Measurements from ENCODE around the gene LRP1B. TPM values are rescaled to one million over a fixed set of nuclear protein-coding genes. Genes with fewer than 3 reads are reported as not detected.

LRP1B gene
- total RNA-seq, 3 donors from 2014 or later: not detected

DNA sequence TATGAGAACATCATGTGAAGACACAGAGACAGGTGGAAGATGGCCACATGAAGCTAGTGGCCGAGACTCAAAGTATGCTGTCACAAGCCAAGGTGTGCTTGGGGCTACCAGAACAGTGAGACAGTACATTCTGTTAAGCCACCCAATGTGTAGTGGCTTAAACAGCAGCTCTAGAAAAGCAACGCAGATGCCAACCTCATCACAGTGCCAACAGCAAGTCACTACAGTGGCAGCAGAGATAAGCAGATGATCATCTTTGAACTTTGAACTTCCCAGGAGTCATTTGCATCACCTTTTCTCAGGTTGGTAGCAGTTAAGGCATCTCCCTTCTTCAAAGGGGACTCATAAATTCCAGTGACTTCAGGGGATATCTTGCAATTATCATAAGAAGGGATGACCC is 394.4 kb downstream of the LRP1B start:
- no peaks in the 10 kb centered on the region for H3K4me1 Mint-ChIP-seq (ENCODE audit: low read depth)
- no peaks in the 10 kb centered on the region for H3K36me3 Mint-ChIP-seq (ENCODE audit: insufficient read depth)
- no peak for DNase-seq
- H3K9me3 Mint-ChIP-seq: peaks cover 13% of the 10 kb centered on the region
- H3K4me3 Mint-ChIP-seq: no peak overlapping the region
- H3K27me3 Mint-ChIP-seq (ENCODE audit: low read depth): no peaks in the 10 kb centered on the region
- no peak for ATAC-seq

DNA sequence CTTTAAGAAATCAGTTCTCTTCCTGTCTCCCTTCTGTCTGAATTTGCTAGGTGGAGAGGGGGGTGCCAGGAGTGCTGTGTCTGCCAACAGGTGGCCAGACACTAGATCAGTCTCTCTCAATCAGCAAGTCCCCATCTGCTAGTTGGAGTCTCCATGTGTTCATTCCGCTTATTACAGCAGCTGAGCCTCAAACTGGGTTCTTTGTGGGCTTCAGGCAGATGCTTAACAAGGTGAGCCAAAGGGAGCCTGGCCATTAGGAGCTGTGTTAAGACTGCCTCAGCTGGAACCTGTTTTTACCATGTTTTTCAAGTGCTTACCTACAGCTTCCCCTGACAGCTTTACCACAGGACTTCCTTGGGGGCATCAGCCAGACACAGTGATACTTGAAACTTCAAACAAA is 401.9 kb downstream of the LRP1B start:
- peaks cover 32% of the 10 kb centered on the region for H3K9me3 Mint-ChIP-seq
- ATAC-seq (no peak), DNase-seq (no peak)
- H3K27me3 Mint-ChIP-seq (ENCODE audit: low read depth): no peaks in the 10 kb centered on the region
- no peak overlapping the region for H3K4me3 Mint-ChIP-seq
- no peaks in the 10 kb centered on the region for H3K4me1 Mint-ChIP-seq (ENCODE audit: low read depth)
- H3K36me3 Mint-ChIP-seq (ENCODE audit: insufficient read depth): no peaks in the 10 kb centered on the region

DNA sequence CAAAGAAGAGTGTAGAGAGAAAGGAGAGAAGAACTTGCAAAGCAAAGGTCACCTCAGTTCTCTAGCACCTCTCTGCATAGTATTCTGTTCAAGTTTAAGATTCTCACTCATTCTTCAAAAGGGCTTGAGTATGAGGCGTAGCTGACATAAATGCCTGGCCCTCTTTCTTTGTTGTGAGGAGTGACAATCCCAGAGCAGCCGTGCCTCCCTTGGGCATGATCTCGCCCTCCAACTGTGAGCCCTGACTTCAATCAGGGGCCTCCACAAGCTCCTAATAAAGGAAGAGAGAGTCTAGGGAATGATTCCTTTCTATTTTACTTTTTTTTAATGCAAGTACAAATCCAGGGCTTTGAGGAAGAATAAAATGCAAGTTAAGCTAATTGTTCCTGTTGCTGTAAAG is 402.7 kb downstream of the LRP1B start:
- Mint-ChIP-seq H3K27me3 (ENCODE audit: low read depth) (no peaks in the 10 kb centered on the region), H3K9me3 (peaks cover 29% of the 10 kb centered on the region), H3K36me3 (ENCODE audit: insufficient read depth) (no peaks in the 10 kb centered on the region), H3K4me1 (ENCODE audit: low read depth) (no peaks in the 10 kb centered on the region), H3K4me3 (no peak overlapping the region)
- ATAC-seq (no peak), DNase-seq (no peak)

DNA sequence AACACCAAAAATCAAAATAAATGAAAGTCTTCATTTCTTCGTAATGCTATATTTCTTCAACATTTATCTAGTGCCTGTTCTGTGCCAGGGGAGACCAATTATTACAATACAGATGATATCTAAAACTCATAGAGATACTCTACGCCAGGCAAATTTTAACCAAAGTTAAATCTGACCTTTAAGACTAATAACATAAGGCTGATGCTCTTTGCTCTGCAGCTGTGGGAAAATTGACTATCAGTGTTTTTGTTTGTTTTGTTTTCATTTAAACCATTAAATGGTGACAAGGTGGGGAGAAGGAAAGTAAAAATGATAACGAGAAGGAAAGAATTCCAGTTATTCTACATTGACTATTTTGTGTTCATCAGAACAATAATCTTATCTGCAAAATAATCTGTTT is 406.4 kb downstream of the LRP1B start:
- Mint-ChIP-seq H3K36me3 (ENCODE audit: insufficient read depth) (no peaks in the 10 kb centered on the region), H3K27me3 (ENCODE audit: low read depth) (no peaks in the 10 kb centered on the region), H3K4me3 (no peak overlapping the region), H3K9me3 (peaks cover 24% of the 10 kb centered on the region), H3K4me1 (ENCODE audit: low read depth) (no peaks in the 10 kb centered on the region)
- DNase-seq: no peak
- ATAC-seq: no peak

DNA sequence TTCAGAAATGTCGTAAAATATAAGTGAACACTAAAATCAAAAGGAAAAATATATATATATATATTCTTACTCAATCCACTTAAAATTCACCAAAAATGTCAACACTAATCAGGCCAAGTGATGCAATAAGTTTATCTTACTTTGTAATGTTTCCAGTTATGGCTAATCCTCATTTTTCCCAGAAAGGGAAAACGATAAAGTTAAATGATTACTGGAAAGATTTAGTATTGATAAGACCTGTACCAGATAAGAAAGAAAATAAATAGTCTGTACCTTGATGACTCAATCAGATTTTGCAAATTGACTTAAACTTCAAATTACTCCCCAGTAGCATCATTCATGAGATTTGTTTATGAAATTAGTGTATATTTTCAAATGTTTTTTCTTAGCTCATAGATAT is 407.0 kb downstream of the LRP1B start:
- H3K36me3 Mint-ChIP-seq (ENCODE audit: insufficient read depth): no peaks in the 10 kb centered on the region
- no peaks in the 10 kb centered on the region for H3K27me3 Mint-ChIP-seq (ENCODE audit: low read depth)
- H3K9me3 Mint-ChIP-seq: peaks cover 26% of the 10 kb centered on the region
- H3K4me1 Mint-ChIP-seq (ENCODE audit: low read depth): no peaks in the 10 kb centered on the region
- no peak overlapping the region for H3K4me3 Mint-ChIP-seq
- ATAC-seq (no peak), DNase-seq (no peak)

DNA sequence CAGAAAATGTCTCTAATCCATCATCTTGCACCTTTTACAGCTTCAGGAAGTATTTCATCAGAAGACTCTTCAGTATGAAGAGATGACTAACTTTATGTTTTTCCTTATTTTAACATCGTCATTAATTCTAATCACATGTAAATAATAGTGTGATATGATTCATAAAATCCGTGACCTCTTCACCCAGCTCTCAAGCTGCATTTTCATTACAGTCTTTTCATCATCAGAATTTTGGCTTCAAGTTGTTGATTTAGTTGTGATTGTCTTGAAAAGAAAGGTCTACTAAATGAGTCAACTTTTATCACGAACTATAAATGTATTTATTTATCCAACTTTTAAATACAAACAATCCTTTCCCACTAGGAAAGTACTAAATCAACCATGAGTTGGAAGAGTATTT is 410.3 kb downstream of the LRP1B start:
- Mint-ChIP-seq H3K9me3 (peaks cover 22% of the 10 kb centered on the region), H3K27me3 (ENCODE audit: low read depth) (no peaks in the 10 kb centered on the region), H3K36me3 (ENCODE audit: insufficient read depth) (no peaks in the 10 kb centered on the region), H3K4me1 (ENCODE audit: low read depth) (no peaks in the 10 kb centered on the region), H3K4me3 (no peak overlapping the region)
- ATAC-seq: no peak
- no peak for DNase-seq

GRCh38 chr2:141714496-141714895 is 416.3 kb downstream of the LRP1B start:
- DNase-seq: no peak
- H3K9me3 Mint-ChIP-seq: peaks cover 16% of the 10 kb centered on the region
- H3K4me3 Mint-ChIP-seq: no peak overlapping the region
- ATAC-seq: no peak
- no peaks in the 10 kb centered on the region for H3K4me1 Mint-ChIP-seq (ENCODE audit: low read depth)
- H3K27me3 Mint-ChIP-seq (ENCODE audit: low read depth): no peaks in the 10 kb centered on the region
- H3K36me3 Mint-ChIP-seq (ENCODE audit: insufficient read depth): no peaks in the 10 kb centered on the region

DNA sequence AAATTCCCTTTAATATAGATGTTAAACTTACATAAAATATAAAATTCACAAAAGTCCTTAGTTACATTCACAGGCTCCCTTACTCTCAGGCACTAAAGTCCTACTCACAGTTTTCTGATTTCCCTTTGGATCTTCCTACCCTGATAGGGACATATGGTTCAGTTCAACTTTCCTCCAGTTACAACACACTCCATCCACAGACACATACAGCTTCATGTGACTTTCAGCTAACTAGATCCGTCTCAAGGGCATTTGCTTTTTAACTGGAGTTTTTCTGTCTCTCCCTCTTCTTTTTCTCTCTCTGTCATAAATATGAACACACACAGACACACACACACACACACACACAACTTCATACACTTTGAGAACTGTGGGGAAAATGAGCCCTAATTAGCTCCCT is 419.2 kb downstream of the LRP1B start:
- ATAC-seq (no peak), DNase-seq (no peak)
- Mint-ChIP-seq H3K4me1 (ENCODE audit: low read depth) (no peaks in the 10 kb centered on the region), H3K36me3 (ENCODE audit: insufficient read depth) (no peaks in the 10 kb centered on the region), H3K27me3 (ENCODE audit: low read depth) (no peaks in the 10 kb centered on the region), H3K9me3 (peaks cover 9% of the 10 kb centered on the region), H3K4me3 (no peak overlapping the region)

GRCh38 chr2:141710589-141711239 is 420.1 kb downstream of the LRP1B start:
- Mint-ChIP-seq H3K9me3 (peaks cover 17% of the 10 kb centered on the region), H3K4me1 (ENCODE audit: low read depth) (no peaks in the 10 kb centered on the region), H3K27me3 (ENCODE audit: low read depth) (no peaks in the 10 kb centered on the region), H3K4me3 (no peak overlapping the region), H3K36me3 (ENCODE audit: insufficient read depth) (no peaks in the 10 kb centered on the region)
- DNase-seq (no peak), ATAC-seq (no peak)

GRCh38 chr2:141709756-141710155 is 421.1 kb downstream of the LRP1B start:
- no peaks in the 10 kb centered on the region for H3K36me3 Mint-ChIP-seq (ENCODE audit: insufficient read depth)
- DNase-seq (no peak), ATAC-seq (no peak)
- no peak overlapping the region for H3K4me3 Mint-ChIP-seq
- no peaks in the 10 kb centered on the region for H3K4me1 Mint-ChIP-seq (ENCODE audit: low read depth)
- H3K9me3 Mint-ChIP-seq: peaks cover 17% of the 10 kb centered on the region
- H3K27me3 Mint-ChIP-seq (ENCODE audit: low read depth): no peaks in the 10 kb centered on the region

DNA sequence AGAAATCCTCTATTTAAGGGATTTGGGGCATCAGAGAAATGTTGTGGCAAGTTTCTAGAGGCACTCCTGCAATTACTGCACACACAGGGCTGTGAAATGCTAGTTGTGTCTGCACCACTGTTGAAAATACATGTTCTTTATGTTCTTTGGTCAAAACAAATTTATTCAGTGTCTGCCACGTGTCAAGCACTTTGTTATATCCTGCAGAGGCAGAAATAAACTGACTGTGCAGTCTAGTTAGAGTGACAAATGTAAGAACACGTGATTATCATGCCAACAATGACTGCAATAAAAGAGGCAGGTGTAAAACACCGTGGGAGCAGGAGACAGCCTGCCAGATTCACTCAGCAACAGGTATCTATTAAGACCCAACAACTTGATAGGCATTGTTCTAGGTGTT is 423.3 kb downstream of the LRP1B start:
- H3K9me3 Mint-ChIP-seq: peaks cover 13% of the 10 kb centered on the region
- ATAC-seq: no peak
- DNase-seq: no peak
- no peaks in the 10 kb centered on the region for H3K4me1 Mint-ChIP-seq (ENCODE audit: low read depth)
- no peak overlapping the region for H3K4me3 Mint-ChIP-seq
- H3K36me3 Mint-ChIP-seq (ENCODE audit: insufficient read depth): no peaks in the 10 kb centered on the region
- H3K27me3 Mint-ChIP-seq (ENCODE audit: low read depth): no peaks in the 10 kb centered on the region

DNA sequence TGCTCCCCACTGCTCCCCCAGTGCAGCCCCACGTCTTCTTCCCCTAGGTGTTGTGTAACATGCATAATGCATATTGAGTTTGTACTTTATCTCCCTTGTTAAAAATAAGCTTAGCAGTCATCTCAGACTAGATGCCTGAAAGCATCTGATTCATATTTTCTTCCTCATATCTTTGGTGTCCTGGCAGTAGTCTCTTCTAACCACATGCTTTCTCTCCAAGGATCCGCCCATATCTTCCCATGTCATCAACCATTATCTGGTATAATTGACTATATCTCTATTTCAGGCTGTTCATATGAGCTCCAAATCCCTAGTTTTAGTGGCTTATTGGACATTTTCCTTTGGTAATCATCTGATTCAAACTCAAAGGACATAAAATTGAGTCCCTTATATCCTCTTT is 426.3 kb downstream of the LRP1B start:
- Mint-ChIP-seq H3K27me3 (ENCODE audit: low read depth) (no peaks in the 10 kb centered on the region), H3K36me3 (ENCODE audit: insufficient read depth) (no peaks in the 10 kb centered on the region), H3K4me1 (ENCODE audit: low read depth) (no peaks in the 10 kb centered on the region), H3K4me3 (no peak overlapping the region), H3K9me3 (peaks cover 16% of the 10 kb centered on the region)
- ATAC-seq (no peak), DNase-seq (no peak)

DNA sequence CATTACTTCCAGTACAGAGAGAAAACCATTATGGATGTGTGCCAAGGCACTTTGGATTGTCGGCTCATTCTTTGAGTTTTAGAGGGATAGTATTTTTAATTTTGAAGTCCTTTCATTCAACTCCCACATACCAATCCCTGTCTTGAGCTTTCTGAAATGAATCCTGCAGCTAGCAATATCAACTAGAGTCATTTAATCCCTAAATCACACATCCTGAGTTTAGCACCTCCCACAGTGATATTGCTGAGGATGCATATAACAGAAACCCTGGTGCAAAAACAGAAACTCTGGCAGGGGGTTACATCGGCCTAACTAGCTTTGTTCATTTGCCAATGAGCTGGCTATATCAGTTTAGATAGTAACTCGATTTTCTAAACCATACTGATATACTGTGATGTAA is 427.3 kb downstream of the LRP1B start:
- Mint-ChIP-seq H3K9me3 (peaks cover 16% of the 10 kb centered on the region), H3K36me3 (ENCODE audit: insufficient read depth) (no peaks in the 10 kb centered on the region), H3K27me3 (ENCODE audit: low read depth) (no peaks in the 10 kb centered on the region), H3K4me3 (no peak overlapping the region), H3K4me1 (ENCODE audit: low read depth) (no peaks in the 10 kb centered on the region)
- DNase-seq (no peak), ATAC-seq (no peak)

GRCh38 chr2:141701618-141702017 is 429.2 kb downstream of the LRP1B start:
- no peaks in the 10 kb centered on the region for H3K4me1 Mint-ChIP-seq (ENCODE audit: low read depth)
- peaks cover 16% of the 10 kb centered on the region for H3K9me3 Mint-ChIP-seq
- DNase-seq: no peak
- no peaks in the 10 kb centered on the region for H3K27me3 Mint-ChIP-seq (ENCODE audit: low read depth)
- no peak for ATAC-seq
- H3K4me3 Mint-ChIP-seq: no peak overlapping the region
- no peaks in the 10 kb centered on the region for H3K36me3 Mint-ChIP-seq (ENCODE audit: insufficient read depth)

DNA sequence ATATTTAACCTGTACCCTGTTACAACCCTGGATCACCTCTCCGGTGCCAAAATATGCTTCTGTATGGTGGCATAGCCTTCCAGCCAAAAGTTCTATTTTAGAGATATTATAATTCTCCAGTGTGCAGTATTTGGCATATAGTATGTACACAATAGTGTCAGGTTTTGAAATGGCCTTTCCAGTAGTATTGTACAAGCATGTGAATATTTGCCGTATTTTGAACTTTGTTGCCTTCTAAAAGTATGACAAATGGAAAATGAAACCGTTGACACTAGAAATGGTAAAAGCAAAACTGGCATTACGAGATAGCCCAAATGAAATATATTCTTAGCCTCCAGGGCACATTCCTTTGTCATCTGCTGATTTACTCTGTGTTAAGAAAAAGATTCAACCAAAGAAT is 431.2 kb downstream of the LRP1B start:
- Mint-ChIP-seq H3K27me3 (ENCODE audit: low read depth) (no peaks in the 10 kb centered on the region), H3K4me3 (no peak overlapping the region), H3K36me3 (ENCODE audit: insufficient read depth) (no peaks in the 10 kb centered on the region), H3K9me3 (peaks cover 8% of the 10 kb centered on the region), H3K4me1 (ENCODE audit: low read depth) (no peaks in the 10 kb centered on the region)
- no peak for ATAC-seq
- no peak for DNase-seq

DNA sequence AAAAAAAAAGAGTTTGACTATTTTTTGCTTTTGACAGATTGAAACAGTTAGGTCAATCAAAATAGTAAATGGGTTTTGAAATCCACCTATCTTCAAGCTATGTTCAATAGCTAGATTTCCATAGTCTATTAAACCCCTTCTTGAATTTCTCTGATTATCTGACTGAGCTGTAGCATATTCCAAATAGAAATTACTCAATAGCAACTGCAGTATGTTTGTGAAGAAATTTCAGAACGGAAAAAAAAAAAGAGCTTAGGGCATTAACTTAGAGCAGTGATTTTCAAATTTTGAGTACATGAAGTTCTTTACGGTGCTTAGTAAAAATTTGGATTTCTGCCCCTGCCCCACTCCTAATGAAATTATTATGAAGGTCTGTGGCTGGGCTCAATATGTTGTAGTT is 432.3 kb downstream of the LRP1B start:
- H3K4me1 Mint-ChIP-seq (ENCODE audit: low read depth): no peaks in the 10 kb centered on the region
- DNase-seq (no peak), ATAC-seq (no peak)
- H3K27me3 Mint-ChIP-seq (ENCODE audit: low read depth): no peaks in the 10 kb centered on the region
- peaks cover 12% of the 10 kb centered on the region for H3K9me3 Mint-ChIP-seq
- no peaks in the 10 kb centered on the region for H3K36me3 Mint-ChIP-seq (ENCODE audit: insufficient read depth)
- H3K4me3 Mint-ChIP-seq: no peak overlapping the region

Measured in activated T-cell treated with anti-CD3 and anti-CD28 coated beads, Interleukin-2, amount 50 U/mL, for 4 hours (primary cell).